HG02852 (cell line): ENCODE results near the gene CSTF2T.
"Not testable (repeated sequence)": the region's sequence is repeated elsewhere in the genome, so short reads cannot be mapped to it uniquely, and the experiment has no call there.

Experiments
- ATAC-seq: cut with Tn5 transposase; IDR thresholded peaks from one replicate; pipeline ENCODE4 v1.9.1; 2021; ENCODE audit warnings: mild to moderate bottlenecking, moderate library complexity; ENCODE audit not compliant: unreplicated experiment

The CSTF2T gene

DNA sequence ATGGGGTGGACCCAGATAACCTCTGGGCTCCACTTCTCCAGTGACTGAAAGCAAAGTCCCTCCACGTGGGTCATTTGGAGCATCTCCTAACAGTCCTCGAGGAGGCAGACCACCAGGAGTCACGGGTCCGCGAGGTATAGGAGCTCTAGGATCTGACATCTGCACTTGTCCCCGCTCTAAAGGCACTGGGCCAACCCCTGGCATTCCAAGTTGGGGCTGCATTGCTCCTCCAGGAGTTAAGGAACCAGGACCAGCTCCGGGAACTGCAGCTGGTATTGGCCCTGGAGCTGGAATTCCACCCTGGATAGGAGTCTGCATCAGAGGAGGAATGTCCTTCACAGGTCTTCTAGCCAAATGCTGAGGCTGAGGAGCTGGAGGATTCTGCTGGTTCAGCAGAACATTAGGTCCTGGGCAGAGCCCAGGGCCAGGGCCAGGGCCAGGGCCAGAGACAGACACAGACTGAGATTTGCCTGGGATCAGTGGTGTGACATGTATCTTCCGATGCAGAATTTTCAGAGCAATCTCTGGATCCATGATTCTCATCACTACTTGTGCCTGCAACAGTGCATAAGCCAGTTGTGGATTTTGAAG lies 827 bp downstream of the CSTF2T start:
- no peak for ATAC-seq

DNA sequence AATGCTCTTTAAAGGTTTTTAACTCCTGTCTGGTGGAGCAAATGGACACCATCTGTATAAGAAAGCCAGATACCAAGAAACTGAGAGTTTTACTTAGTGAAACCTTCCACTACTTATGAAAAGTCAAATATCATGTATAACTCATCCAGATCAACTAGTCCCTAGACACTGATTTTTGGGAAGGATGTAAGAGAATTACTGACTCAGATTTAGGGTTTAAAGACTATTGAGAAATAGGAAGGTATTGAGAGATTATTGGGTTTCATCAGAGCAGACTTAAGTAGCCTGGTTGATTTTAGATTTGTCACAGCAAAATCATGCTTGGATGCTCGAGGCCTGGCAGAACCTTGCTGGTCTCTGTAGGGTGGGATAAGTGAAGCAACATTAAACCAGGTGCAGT lies 3.1 kb downstream of the CSTF2T start:
- ATAC-seq = no peak

DNA sequence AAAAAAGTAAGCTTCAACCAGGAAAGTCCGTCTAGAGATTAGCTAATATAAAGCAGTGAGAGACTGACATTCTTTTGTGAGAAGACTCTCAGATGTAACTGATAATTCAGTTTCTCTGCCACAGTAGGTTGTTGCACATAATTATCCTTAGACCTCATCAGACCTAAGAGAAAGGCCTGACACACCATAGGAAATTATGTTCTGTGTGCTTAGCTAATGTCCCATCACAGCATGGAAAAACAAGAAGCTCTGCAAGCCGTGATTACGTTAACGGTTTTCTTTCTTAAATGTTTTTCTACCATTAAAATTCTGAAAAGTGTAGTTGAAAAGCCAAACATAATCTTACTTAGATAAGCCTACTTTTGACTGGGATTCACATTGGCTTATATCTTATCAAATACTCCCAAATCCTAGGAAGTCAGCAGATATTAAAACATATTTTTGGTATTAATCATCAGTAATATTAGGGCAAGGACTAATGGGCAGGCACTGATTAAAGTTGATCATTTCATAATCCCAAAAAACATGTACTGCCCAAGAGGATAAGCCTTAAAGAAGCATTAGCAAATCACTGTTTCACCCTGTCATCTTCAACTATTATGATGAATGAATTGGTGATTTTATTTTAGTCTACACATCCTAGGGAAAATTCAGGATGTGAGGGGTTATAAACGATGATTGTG lies 5.2 kb downstream of the CSTF2T start:
- ATAC-seq = no peak

DNA sequence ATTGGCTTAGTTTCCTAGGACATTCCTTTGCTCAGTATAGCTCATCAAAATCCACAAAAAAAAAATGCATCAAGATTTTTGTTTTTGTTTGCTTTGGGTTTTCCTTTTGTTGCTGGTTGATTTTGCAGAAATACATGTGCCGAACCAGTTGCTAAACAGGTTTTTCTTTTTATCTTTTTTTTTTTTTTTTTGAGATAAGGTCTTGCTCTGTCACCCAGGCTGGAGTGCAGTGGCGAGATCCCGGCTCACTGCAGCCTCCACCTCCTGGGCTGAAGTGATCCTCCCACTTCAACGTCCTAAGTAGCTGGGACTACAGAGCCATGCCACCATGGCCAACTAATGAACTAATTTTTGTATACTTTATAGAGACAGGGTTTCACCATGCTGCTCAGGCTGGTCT lies 8.3 kb downstream of the CSTF2T start:
- no peak for ATAC-seq

DNA sequence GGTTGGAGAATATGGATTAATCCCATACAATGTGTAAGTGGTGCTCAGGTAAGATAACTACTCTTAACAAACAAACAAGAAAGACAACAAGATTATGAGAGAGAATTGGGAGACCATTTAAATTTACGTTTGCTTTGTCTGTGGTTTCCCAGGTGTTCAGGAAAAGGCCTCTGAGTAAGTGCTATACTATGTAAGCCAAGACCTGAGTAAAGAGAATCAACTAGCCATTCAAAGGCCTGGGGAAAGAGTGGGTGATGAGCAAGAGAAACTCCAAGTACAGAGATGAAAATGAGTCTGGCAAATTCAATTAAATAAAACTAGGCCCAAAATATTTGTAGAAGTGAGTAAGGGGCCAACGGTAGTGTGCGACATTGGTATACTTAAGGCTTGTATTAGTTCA lies 9.9 kb downstream of the CSTF2T start:
- ATAC-seq = no peak

DNA sequence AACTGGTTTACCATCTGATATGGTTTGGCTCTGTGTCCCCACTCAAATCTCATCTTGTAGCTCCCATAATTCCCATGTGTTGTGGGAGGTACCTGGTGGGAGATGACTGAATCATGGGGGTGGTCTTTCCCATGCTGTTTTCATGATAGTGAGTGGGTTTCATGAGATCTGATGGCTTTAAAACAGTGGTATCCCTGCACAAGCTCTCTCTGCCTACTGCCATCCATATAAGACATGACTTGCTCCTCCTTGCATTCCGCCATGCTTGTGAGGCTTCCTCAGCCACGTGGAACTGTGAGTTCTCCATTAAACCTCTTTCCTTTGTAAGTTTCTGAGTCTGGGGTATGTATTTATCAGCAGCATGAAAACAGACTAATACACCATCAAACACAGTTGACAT lies 10.6 kb downstream of the CSTF2T start:
- ATAC-seq = not testable (repeated sequence)

DNA sequence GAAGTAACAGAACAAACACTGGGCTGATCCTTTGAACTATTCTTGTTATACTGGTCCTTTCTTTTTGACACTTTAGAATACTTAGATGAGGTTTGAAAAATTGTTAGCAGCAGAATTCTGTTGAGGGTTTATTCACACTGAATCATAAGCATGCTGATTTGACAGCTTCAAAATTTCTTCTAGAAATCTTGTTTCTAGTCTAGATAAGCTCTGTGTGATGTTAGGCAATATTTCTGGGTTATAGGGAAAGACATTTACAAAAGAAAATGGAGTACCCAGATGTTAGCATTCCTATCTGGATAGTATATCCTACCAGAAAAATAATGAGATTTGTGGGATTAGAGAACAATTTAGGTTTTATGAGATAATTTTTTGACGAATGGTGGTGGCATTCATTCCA lies 12.1 kb downstream of the CSTF2T start:
- no peak for ATAC-seq

DNA sequence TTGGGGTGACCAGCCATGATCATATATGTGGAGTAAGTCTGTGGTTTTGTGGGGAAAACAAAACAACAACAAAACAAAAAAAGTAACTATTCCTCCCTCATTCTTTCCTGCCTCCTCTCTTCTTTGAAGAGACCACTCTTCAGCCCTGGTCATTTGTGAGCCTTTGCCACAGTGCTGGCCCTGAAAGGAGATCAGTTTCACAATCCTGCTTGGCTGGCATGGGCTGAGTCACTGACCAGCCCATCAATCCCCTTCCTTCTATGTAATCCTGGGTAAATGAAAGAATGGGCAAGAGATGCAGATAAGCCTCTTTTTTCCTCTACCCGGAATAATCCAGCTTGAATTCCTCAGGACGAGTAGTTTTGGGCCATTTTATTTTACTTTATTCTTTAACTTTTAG lies 13.6 kb downstream of the CSTF2T start:
- ATAC-seq = no peak

DNA sequence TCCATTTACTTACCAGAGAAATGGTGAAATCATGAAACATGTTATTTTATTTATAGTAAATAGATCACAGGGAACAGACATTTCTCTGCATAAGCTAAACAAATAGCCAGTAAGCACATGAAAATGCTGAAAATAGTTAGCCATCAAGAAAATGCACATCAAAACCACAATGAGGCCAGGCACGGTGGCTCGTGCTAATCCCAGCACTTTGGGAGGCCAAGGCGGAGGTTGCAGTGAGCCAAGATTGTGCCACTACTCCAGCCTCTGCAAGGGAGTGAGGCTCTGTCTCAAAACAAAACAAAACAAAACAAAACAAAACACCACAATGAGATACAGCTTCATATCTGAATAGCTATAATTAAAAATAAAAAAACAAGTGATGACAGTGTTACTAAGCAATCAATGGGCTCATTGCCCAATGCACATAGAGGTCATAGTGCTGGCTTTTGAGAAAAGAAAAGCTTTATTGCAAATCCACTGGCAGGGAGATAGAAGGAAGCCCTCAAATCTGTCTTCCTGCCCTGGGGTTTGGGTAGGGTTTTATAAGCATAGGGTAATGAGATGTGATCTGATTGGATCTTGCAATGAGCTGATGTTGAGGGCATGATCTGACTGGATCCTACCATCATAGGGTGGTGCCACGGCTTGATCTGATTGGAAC lies 16.2 kb downstream of the CSTF2T start:
- ATAC-seq = no peak

DNA sequence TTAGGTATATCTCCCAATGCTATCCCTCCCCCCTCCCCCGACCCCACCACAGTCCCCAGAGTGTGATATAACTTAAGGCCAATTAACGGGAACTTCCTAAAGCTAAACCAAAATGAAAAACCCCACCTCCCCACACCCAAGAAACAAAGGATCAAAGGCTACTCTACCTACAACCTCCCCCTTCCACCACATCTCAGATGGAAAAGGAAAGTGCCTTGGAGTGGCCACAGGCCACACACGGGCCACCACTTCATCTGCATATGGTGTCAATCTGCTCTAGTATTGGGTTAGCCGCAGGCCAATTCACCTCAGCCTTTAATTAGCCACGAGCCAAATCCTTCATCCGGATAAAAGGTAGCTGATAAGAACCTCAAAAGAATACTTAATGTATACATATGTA lies 19.6 kb downstream of the CSTF2T start:
- ATAC-seq = no peak

DNA sequence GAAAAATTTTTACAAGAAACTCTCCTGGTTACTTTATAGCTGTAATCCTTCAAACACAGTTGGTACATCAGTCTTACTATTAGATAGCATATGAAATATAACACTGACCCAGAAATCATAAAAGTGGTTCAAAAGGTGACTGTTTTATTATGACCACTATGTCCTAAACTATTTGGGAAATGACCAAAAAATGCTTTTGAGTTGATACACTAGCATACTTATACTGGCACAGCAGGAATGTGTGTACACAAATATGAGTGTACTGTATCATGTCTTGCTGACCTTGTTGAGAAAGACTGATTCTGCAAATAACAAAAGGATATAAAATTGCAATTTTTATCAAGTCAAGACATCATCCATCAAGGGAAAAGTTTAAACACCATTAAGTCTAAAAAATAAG lies 24.3 kb downstream of the CSTF2T start:
- no peak for ATAC-seq

DNA sequence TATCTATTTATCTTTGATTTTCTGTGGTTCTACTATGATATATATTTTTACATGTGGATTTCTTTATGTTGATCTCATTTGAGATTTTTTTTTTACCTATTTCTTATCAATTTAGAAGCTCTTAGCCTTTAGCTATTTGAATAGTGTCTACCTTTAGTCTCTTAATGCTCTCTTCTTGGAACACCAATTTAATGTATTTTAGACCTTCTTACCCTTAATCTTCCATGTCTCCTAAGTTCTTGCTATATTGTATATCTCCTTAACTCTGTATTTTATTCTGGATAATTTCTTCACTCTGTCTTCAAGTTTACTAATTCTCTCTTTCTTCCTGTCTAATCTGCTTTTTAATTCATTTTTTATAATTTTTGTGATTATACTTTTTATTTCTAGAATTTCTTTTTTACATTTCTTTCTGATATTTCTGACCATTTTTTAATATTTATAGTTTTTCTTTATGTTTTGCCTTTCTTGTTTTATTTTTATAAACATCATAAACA lies 27.3 kb downstream of the CSTF2T start:
- ATAC-seq = no peak

DNA sequence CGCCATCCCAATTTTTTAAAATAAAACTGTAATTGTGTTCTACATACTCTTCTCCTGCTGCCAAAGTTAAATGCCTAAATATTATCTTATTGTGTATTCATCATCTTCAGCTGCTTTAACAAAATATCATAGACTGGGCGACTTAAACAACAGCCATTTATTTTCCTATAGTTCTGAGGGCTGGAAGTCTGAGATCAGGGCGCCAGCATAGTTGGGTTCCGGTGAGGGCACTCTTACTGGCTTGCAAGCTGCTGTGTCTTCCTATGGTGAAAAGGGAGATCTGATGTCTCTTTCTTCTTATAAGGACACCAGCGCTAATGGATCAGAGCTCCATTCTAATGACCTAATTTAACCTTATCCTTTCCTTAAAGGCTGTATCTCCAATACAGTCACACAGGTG lies 30.4 kb downstream of the CSTF2T start:
- ATAC-seq = no peak

DNA sequence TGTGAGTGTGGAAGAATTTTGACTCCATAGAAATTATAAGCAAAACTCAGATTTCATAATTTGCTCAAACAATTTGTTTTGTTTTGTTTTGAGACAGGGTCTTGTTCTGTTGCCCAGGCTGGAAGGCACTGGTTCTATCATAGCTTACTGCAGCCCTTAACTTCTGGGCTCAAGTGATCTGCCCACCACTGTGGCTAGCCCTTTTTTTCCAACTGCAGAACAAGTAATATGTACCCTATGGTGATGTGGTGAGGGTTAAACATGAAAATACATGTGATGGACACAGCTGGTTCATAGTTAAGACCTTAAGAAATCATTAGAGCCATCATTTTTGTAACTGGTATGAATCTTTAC lies 31.1 kb downstream of the CSTF2T start:
- no peak for ATAC-seq

DNA sequence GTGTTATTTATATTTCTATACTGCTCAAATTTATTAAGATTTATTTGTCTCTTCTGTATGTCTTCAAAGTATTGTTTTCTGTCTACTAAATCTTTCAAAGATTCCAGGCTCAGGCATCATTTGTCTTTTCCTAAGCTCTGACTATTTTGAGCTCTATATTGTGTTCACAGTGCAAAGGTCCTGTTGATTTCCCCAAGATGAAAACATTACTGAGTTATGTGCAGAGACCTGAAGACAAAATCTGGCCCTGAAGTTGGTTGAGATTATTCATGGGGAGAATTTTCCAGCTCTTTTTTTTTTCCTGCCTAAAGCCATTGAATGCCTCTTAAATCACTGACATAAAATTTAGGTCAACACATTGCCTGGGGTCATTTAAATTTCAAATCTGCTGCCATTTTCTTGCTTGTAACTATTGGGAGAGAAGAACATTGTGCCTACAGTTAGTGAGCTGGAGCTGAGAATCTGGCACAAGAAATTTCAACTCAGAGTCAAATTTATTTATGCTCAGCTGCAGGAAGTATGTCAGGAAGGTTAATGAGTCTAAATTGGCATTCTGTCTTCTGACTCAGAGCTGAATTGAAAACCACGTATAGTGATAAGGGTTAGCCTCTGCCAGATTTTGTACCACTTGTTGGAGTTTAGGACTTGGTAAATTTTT lies 31.6 kb downstream of the CSTF2T start:
- ATAC-seq = no peak

DNA sequence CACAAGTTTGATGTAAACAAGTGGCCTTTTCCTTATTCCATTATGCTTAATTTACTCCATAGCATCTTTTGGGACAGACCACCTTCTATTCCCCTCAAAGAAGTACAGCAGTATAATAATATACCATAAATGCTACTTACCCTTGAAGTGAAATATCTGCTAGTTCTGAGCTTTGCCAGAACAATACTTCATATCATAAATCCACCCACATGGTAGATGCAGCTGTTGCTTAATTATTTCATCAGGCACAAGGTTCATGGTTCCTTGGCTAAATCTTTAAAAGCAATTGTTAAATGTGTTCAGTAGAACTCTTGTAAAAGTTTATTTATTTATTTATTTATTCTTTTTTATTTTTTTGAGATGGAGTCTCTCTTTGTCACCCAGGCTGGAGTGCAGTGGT lies 32.9 kb downstream of the CSTF2T start:
- ATAC-seq = no peak

DNA sequence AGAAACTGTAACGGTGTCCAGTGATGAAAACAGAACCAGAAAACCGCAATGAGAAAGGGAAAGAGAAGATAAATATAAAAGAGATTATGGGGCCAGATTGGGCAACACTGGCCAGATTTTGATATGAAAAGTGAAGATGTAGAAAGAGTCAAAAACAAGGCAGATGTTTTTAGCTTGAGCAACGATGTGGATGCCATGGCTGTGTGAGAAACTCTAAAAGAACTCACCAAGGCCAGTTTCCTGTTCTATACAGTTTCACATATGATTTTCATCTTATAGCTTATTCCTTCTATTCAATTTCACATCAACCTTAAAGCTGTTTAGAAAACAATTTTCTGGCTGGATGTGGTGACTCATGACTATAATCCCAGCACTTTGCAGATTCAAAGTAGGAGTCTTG lies 36.3 kb downstream of the CSTF2T start:
- no peak for ATAC-seq

DNA sequence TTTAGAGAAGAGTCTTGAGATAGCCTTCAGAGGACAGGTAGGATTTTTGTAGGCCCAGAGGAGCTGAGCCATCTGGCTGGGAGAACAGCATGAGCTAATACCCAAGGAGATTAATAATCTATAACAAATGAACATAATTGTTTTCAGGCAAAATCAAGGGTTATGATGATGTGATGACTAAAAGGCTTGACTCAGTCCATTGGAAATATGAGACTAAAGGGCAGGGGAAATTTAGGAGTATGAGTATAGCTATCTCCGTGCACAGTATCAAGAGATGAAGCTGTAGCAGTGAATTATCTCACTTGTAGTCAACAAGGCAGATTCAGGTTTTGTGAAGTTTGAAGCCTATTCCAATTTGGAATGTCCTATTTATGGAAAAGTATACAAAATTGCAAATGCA lies 40.1 kb downstream of the CSTF2T start:
- ATAC-seq = no peak

DNA sequence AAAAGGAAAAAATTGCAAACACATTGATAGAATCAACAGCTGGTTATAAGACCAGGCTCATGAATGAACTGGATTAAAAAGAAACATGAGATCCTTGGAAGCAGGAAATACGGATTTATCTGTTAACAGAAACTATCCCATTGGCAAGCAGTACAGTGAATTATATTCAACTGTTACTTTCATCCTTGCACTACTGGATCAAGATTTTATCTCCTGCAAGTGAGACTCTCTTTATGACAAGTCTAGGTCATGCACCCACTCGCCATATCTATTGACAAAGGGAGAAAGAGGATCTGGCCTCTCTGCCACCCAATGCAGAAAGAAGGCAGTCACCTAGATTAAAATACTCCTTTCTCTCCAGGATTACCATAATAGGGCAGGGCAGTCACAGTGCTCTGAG lies 41.4 kb downstream of the CSTF2T start:
- ATAC-seq = no peak

DNA sequence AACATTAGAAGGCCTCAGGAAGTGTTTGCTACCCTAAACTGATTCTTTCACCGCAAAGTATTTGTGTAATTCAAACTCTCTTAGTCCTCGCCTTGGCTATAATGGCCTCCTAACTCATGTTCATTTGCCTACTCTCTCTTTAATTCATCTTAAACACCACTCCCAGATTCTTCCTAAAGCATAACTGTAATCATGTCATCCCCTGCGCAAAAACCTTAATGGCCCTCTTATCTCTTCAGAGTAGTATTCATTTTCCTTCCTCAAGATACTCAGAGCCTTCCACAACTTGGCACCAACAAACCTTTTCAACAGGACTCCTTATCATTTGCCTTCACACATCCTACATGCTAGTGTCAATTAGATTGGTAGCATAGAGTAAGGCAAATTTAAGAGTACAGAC lies 42.9 kb downstream of the CSTF2T start:
- no peak for ATAC-seq

DNA sequence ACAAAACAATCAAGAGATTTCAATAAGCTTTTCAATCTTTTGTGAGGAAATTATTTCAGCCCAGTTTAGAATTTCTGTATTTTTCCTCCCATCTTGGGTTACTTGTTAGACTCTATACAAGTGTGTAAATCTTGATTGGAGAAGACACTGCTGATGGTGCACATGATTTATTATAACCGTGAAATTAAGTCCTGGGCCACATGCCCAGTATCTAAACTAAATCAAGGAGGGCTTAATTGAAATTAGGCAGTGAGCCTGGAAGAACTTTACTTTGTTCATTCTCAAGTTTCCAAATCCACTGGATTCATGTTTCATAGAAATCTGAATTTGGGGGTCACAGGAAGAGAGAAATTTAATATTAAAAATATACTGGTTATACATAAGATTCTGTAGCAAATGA lies 44.5 kb downstream of the CSTF2T start:
- no peak for ATAC-seq

DNA sequence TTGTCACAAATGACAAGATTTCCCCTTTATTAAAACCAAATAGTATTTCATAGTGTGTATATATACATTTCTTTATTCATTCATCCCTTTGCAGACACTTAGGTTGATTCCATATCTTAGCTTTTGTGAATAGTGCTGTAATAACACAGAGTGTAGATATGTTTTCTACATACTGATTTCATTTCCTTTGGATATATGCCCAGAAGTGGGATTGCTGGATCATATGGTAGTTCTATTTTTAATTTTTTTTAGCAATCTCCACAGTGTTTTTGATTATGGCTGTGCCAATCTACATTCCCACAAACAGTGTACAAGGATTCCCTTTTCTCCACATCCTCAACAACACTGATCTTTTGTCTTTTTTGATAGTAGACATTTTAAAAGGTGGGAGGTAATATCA lies 46.4 kb downstream of the CSTF2T start:
- no peak for ATAC-seq
